Fibroblast of peridontal ligament (primary cell): ENCODE data around the gene ITGB2.

Experiments
- DNase-seq: peaks from one replicate; pipeline ENCODE4 v3.0.0-alpha.2; 2010; ENCODE audit errors: extremely low read depth

ITGB2 gene

GRCh38 chr21:44910229-44911067, 10.3 kb downstream of the ITGB2 start:
- DNase-seq, result no peak

- no peak for DNase-seq
These were observed 11.0 kb downstream of the ITGB2 start for GRCh38 chr21:44909719-44910118.

- no peak for DNase-seq
These were observed 11.8 kb downstream of the ITGB2 start for GRCh38 chr21:44908908-44909307.

- no peak for DNase-seq
These were observed 12.5 kb downstream of the ITGB2 start for GRCh38 chr21:44907966-44908895.

GRCh38 chr21:44907225-44907965, 13.3 kb downstream of the ITGB2 start:
- no peak for DNase-seq

GRCh38 chr21:44905728-44906090, 15.0 kb downstream of the ITGB2 start:
- DNase-seq, result no peak

- no peak for DNase-seq
These were observed 15.5 kb downstream of the ITGB2 start for GRCh38 chr21:44905016-44905727.

- no peak for DNase-seq
These were observed 16.4 kb downstream of the ITGB2 start for GRCh38 chr21:44904141-44904923.

GRCh38 chr21:44903689-44904088, 17.0 kb downstream of the ITGB2 start:
- DNase-seq, result no peak

GRCh38 chr21:44903050-44903685, 17.5 kb downstream of the ITGB2 start:
- DNase-seq, result no peak

- no peak for DNase-seq
These were observed 18.2 kb downstream of the ITGB2 start for GRCh38 chr21:44902268-44903049.

GRCh38 chr21:44901391-44902074, 19.2 kb downstream of the ITGB2 start:
- DNase-seq, result no peak

GRCh38 chr21:44900559-44901251, 20.0 kb downstream of the ITGB2 start:
- DNase-seq, result no peak

GRCh38 chr21:44899768-44900558, 20.7 kb downstream of the ITGB2 start:
- no peak for DNase-seq

- no peak for DNase-seq
These were observed 21.6 kb downstream of the ITGB2 start for GRCh38 chr21:44898851-44899767.

- no peak for DNase-seq
These were observed 22.6 kb downstream of the ITGB2 start for GRCh38 chr21:44898011-44898488.
